SU-DHL-6 (cell line): ENCODE results near the gene KDM5B.

Experiments
- CTCF ChIP-seq: fragments of 200-600 bp; sonication (generic); IDR thresholded peaks from one replicate; pipeline ENCODE4 v1.5.1; 2017; ENCODE audit warnings: antibody characterized with exemption, mild to moderate bottlenecking, low read length, moderate library complexity; ENCODE audit not compliant: insufficient read depth, poor library complexity, severe bottlenecking
- EZH2phosphoT487 ChIP-seq: fragments of 200-600 bp; sonication (generic), shearing (Covaris generic); conservative IDR thresholded peaks from 2 replicates; pipeline ENCODE4 v1.6.1; 2018; ENCODE audit warnings: mild to moderate bottlenecking, antibody characterized with exemption, low read length, moderate library complexity, mixed read lengths

- no peak for TF ChIP-seq CTCF
- no peak for TF ChIP-seq EZH2phosphoT487
Measured at GRCh38 chr1:202821467-202821866, 13.2 kb upstream of the KDM5B start.
